Epidermal melanocyte (primary cell): ENCODE results near the gene GRIK5.
"Not testable (repeated sequence)": the region's sequence is repeated elsewhere in the genome, so short reads cannot be mapped to it uniquely, and the experiment has no call there.

ENCODE experiments used
- DNase-seq: peaks from one replicate; pipeline ENCODE4 v3.0.0; 2011; ENCODE audit warnings: low spot score; ENCODE audit not compliant: insufficient read length

The GRIK5 gene

GRCh38 chr19:42018503-42019193, 51.4 kb downstream of the GRIK5 start:
- no peak for DNase-seq

DNA sequence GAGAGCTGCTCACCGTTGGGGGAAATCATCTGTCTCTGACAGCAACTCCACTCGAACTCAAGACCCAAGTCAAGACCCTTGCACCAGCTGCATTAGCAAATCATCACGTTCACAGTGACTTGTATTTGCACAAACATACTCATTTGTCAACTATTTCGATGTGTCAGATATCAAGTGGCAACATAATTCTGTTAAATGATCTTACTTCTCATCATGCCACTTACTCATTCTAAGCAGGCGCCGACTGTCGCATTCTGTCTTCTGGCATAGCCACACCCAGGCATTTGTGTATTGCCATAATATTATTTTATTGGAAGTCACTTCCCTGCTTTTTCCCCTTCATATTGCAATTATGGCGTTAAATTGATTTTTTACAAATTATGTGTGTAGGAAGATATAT, 53.0 kb downstream of the GRIK5 start:
- DNase-seq: no peak

- not testable (repeated sequence) for DNase-seq
Observed at GRCh38 chr19:42012747-42013146, 57.3 kb downstream of the GRIK5 start.

DNA sequence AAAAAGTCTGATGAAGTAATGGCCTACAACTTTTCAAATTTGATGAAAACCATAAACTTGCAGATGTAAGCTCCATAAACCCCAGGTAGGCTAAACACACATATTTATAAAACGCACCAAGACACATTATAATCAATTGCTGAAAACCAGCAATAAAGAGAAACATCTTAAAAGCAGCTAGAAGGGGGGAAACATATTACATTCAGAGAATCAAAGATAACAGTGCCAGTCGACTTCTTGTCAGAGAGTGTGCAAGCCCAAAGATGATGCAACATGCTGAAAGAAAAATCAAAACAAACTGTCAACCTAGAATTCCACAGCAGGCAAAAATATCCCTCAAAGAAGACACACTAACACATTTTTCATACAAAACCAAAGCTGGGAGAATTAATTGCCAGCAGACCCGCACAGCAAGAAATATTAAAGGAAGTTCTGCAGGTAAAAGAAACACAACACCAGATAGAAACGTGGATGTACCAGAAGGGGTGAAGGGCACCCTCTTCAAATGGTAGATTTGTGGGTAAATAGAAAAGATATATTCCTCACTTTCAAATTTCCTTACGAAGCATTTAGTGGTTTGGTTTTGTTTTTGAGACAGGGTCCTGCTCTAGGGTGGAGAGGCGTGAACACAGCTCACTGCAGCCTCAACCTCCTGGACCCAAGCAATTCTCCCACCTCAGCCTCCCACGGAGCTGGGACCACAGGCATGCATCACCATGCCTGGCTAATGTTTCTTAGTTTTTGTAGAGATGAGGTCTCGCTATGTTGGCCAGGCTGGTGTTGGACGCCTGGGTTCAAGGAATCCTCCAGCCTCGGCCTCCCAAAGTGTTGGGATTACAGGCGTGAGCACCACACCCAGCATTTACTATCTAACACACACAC, 59.5 kb downstream of the GRIK5 start:
- no peak for DNase-seq

DNA sequence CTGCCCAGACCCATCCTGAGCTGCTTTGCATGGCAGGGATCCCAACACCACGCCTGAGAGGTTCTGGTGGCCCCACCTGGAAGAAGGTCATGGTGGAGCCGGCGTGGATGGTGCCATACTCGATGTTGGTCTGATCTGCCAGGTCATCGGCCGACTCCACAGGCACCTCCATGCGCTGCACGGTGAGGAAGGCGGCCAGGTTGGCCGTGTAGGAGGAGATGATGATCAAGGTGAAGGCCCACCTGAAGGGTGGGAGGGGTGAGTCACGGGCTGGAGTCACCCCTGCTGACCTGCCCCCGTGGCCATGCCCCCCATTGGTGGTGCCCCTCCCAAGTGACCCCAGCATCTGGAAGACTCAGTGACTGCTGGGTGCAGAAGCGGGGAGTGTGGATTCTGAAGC, 63.4 kb downstream of the GRIK5 start:
- no peak for DNase-seq

- no peak for DNase-seq
Observed at GRCh38 chr19:42005504-42005903, 64.5 kb downstream of the GRIK5 start.

DNA sequence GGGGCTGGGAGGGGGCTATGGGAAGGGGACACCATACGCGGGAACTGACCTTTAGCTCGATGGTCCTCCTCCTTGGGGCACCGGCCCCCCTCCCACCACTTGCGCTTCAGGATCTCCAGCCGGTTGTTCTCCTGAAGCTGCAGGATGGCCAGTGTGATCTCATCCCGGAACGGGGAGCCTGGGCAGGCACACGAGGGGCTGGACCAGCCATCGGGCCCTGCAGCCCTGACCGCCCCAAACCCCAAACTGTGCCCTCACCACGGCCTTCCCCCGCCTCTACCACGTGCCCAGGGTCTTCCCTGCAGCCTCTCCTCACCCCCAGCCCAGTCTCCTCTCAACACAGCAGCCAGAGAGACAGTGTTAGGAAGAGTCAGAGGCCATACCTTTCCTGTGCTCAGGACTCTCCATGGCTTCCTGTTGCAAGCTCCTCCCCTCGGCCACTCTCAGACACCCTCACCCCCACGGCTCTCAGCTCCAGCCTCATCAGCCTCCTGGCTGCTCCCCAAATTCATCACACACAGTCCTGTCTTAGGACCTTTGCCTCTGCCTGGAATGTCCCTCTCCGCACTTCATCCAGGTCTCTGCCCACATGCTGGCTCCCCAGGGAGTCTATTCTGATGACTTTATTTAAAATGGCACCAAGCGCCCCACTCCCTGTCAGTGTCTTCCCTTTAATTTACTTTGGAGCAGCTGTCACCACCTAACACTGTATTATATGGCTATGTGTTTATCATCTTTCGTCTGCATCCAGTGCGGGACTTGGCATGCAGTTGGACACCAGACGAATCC, 66.3 kb downstream of the GRIK5 start:
- no peak for DNase-seq

DNA sequence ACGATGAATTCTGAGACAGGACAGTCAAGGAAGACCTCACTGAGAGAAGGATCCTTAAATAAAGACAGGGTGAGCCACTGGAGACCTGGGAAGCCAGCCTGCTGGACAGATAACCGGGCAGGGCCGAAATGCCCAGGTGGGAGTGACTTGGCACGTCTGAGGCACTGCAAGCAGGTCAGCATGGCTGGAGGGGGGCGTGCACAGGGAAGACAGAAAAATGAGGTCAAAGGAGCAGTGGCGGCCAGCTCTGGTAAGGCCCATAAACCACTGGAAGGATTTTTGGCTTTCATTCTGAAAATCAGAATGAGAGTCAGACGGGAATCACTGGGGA, 70.2 kb downstream of the GRIK5 start:
- no peak for DNase-seq

GRCh38 chr19:41999071-41999877, 70.7 kb downstream of the GRIK5 start:
- no peak for DNase-seq

DNA sequence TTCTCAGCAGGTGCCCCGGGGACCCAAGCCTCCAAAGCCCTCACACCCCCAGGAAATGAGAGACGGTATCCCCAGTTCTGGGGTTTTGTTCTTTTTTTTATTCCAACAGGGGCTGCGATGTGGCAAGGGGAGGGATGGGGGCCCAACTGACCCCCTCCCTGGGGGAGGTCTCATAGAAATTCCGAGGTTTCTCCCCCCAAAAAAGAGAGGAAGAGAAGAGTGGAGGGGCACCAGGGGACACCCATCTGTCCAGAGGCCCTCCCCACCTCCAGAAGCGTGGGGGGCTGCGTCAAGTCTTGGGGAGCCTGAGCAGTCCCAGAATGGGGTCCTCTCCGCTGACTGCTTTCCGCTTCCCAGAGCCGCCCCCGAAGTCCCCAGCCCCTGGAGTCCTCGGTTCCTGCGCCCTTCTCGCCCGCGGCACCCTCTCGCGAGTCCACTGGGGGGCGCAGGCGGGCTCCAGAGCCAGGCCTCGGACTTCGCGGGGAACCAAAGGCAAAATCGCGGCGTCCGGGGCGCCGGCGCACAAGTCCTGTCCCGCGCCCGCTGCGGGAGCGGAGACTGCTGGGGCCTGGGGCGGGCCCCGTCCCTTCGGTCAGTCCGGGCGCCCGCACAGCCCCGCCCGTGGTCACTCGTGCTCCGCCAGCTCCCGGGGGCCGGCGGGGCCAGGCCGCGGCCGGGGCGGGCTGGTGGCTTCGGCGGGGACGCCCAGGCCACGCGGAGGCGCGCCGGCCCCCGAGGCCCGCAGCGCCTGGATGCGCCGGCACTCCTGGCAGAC, 71.6 kb downstream of the GRIK5 start:
- DNase-seq: peak; percentile 57

GRCh38 chr19:41997851-41998229, 72.2 kb downstream of the GRIK5 start:
- DNase-seq: no peak

GRCh38 chr19:41997121-41997850, 72.7 kb downstream of the GRIK5 start:
- peak; percentile 81 for DNase-seq

DNA sequence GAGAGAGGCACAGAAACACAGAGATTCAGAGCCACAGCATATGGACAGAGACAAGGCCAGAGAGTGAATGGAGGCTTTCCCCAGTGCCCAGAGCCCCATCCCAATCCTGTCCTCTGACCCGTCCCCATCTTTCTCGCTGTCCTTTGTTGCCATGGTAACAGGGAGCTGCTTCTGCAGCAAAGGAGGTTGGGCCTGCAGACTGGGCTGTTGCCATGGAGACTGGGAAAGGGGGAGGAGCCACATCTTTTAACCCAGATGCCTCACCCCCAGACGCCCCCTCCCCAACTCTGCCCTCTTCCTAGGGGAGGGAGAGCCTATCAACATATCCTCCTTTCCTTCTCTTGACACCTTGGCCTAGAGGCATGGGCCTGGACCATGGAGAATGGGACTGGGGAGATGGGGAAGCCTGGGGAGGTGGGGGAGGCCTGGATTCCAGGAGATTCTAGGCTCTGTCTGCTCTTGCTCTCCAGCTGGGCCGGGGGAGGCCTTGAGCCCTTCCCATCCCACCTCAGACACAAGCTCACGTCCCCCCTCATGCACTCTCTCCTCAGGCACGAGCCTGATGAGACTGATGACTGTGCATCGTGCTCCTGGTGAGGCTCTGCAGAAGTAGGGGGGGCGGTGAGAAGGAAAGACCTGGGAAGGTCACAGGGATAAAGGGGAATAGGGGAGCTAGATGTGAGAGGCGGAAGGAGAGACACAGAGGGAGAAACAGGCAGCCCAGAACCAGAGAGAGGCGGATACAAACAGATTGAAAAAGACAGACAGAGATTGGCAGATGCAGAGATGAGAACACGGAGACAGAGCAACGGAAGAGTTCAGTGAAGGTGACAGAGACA, 73.8 kb downstream of the GRIK5 start:
- no peak for DNase-seq

DNA sequence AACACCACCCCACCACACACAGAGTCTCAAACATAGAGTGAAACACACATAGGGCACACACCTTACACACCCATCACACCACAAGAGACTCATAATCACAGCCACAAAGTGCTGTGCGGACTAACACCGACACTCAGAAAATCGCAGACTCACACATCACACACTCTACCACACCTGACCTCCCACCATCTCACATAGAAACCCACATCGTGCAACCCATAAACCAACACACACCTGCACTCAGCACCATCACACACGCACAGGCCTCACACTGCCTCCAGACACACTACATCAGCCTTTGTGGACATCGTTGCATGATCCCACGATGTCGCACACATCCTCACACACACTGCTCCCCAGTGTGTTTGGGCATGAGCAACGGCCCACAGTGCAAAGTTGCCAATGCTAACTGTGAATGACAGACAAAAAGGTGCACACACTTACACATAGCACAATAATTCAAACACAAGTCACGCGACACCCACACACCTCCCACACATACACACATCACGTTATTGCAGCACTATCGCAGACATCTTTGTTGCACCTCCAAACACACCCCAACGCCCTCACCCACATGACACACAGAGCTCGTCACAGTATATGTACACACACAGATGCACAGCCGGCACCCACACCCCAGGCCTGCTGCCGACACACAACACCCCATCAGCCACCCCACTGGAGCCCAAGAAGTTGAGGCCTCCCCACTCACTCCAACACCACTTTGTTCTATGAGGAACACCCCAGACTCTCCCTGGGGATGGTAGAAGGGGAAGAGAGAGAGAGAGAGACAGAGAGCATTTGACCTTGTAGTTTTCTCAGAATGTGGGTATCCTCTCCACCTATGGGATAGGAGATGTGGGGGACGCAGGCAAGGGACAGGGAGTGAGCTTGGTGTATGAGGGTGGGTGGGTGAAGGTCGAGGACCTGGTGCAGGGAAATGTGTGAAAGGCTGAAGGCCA, 74.7 kb downstream of the GRIK5 start:
- no peak for DNase-seq

DNA sequence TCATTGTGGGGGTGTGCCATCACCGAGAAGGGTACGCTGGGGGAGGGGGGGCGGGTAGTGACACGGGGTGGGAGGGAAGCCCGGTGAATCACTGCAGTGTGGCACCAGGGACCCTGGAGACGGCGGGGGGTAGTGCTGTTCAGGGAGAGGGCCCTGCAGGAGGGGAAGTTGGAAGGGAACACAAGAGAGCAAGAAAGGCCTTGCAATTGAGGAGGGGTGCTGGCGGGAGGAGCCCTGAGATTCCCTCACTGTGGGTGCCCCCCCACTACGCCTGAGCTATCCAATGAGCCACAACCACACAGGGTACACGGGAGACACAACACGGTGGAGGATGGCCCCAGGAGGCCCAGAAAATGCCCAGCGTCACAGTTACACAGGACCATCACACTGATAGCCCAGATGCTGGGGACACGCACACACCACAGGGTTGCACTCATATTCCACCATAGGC, 75.5 kb downstream of the GRIK5 start:
- no peak for DNase-seq

DNA sequence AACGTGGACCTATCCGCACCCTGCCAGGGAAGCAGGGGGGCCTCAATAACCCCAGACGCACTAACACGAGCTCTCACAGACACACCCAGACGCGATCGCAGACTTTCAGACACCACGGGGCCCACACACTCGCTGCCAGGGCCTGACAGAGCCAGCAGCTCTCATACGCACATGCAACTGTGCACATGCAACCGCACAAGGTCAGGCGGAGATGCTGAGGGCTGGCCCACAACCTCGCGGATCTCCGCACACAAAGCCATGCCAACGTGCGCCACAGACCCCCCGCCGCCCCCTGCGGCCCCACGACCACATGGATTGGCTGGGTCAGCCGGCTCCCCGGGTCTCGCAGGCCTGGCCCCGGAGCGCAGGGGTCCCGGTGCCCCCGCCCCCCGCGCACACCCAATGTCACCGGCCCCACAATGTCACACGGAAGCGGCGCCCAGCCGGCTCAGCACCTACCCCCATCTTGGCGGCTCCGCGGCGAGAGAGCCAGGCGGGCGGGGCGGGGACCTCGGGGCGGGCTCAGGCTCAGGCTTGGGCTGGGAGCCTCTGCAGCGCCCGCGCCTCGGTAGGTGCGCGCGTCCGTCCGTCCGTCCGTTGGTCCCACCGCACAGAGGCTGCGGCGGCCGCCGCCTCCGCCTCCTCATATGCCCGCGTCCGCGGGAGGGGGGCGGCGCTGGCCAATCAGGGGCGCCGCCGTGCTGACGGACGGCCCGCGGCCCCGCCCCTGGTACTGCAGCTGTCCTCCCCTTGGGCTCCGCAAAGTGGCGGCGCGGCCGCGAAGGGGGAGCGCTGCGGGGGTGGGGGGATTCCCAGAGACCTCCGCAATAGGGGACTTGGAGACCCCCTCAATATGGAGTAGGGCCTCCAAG, 76.2 kb downstream of the GRIK5 start, which contains the start of gene ATP1A3:
ATP1A3 (minus strand) TSS at position 619 of the 872 bp plus-strand sequence; CDS start at position 465, 154 bp downstream.
- DNase-seq: peak; percentile 68
